Measurements from ENCODE around the gene STPG4.

DNA sequence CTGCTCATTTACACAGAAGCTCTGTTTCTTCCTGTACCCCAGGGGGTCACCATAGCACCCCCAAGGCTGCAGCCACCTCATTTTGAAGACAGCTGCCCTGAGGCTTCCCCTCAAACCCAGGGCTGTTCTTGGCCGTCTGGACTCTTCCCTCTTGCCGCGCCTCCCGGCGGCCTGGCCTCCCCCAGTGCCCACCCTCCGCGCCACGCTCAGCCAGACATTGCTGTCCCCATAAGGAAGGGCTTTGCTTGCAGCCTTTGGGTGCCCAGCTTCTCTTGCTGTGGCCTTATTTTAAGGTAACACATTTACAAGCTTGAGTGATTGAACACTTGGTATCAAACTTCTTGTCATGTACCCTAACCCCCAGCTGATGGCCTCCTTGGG is 79.0 kb downstream of the STPG4 start:
- TF ChIP-seq, protein P1, sequence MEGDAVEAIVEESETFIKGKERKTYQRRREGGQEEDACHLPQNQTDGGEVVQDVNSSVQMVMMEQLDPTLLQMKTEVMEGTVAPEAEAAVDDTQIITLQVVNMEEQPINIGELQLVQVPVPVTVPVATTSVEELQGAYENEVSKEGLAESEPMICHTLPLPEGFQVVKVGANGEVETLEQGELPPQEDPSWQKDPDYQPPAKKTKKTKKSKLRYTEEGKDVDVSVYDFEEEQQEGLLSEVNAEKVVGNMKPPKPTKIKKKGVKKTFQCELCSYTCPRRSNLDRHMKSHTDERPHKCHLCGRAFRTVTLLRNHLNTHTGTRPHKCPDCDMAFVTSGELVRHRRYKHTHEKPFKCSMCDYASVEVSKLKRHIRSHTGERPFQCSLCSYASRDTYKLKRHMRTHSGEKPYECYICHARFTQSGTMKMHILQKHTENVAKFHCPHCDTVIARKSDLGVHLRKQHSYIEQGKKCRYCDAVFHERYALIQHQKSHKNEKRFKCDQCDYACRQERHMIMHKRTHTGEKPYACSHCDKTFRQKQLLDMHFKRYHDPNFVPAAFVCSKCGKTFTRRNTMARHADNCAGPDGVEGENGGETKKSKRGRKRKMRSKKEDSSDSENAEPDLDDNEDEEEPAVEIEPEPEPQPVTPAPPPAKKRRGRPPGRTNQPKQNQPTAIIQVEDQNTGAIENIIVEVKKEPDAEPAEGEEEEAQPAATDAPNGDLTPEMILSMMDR (IDR thresholded peaks at IDR 0.05) = no peak
- no peak for TF ChIP-seq POLR2A (IDR thresholded peaks at IDR 0.05)

All from transverse colon (tissue), 3 donors.